GM23248 (cell line): ENCODE data around the gene BAIAP2. TPM values are rescaled to one million over a fixed set of nuclear protein-coding genes. Genes with fewer than 3 reads are reported as not detected.

ENCODE experiments used
- DNase-seq: peaks from one replicate; pipeline ENCODE4 v3.0.0-alpha.2; 2015
- H2AFZ ChIP-seq: fragments of 200-600 bp; sonication (generic); 2 replicates; pipeline ENCODE4 v1.6.1; 2016; ENCODE audit warnings: antibody characterized with exemption
- H3F3A ChIP-seq: fragments of 200-600 bp; sonication (generic); 2 replicates; pipeline ENCODE4 v1.6.1; 2016; ENCODE audit warnings: mild to moderate bottlenecking, antibody characterized with exemption, mixed run types; ENCODE audit not compliant: insufficient read depth
- H3K27ac ChIP-seq: fragments of 200-600 bp; sonication (generic); 2 replicates; pipeline ENCODE4 v1.5.1; 2016; ENCODE audit warnings: mild to moderate bottlenecking
- H3K27me3 ChIP-seq: fragments of 200-600 bp; sonication (generic); replicated peaks from 2 replicates; pipeline ENCODE4 v1.6.1; 2016; ENCODE audit warnings: mild to moderate bottlenecking; ENCODE audit not compliant: insufficient read depth
- H3K36me3 ChIP-seq: fragments of 200-600 bp; sonication (generic); 2 replicates; pipeline ENCODE4 v1.6.1; 2016; ENCODE audit warnings: low read depth, mild to moderate bottlenecking
- H3K4me1 ChIP-seq: fragments of 200-600 bp; sonication (generic); 2 replicates; pipeline ENCODE4 v1.6.1; 2016; ENCODE audit warnings: mild to moderate bottlenecking; ENCODE audit not compliant: insufficient read depth
- H3K4me2 ChIP-seq: fragments of 200-600 bp; sonication (generic); one replicate; pipeline ENCODE4 v1.6.1; 2016; ENCODE audit warnings: mild to moderate bottlenecking; ENCODE audit not compliant: unreplicated experiment
- H3K4me3 ChIP-seq: fragments of 200-600 bp; sonication (generic); 2 replicates; pipeline ENCODE4 v1.5.1; 2016; ENCODE audit warnings: mild to moderate bottlenecking
- H3K79me2 ChIP-seq: fragments of 200-600 bp; sonication (generic); 2 replicates; pipeline ENCODE4 v1.6.1; 2016; ENCODE audit warnings: mild to moderate bottlenecking; ENCODE audit not compliant: insufficient read depth
- H3K9ac ChIP-seq: fragments of 200-600 bp; sonication (generic); 2 replicates; pipeline ENCODE4 v1.6.1; 2016; ENCODE audit warnings: mild to moderate bottlenecking
- H3K9me2 ChIP-seq: fragments of 200-600 bp; sonication (generic); 2 replicates; pipeline ENCODE4 v1.6.1; 2016; ENCODE audit warnings: mixed run types, mild to moderate bottlenecking, moderate library complexity; ENCODE audit not compliant: insufficient read depth
- H3K9me3 ChIP-seq: fragments of 200-600 bp; sonication (generic); one replicate; pipeline ENCODE4 v1.6.1; 2017; ENCODE audit warnings: low read depth
- H4K20me1 ChIP-seq: fragments of 200-600 bp; sonication (generic); 2 replicates; pipeline ENCODE4 v1.6.0; 2016; ENCODE audit not compliant: insufficient read depth
- EZH2 ChIP-seq: fragments of 200-600 bp; sonication (generic); IDR thresholded peaks from 2 replicates; pipeline ENCODE4 v1.6.1; 2018; ENCODE audit warnings: antibody characterized with exemption, mild to moderate bottlenecking; ENCODE audit not compliant: insufficient read depth, poor library complexity, severe bottlenecking
- EZH2phosphoT487 ChIP-seq: fragments of 200-600 bp; sonication (generic); IDR thresholded peaks from 2 replicates; pipeline ENCODE4 v1.6.1; 2018; ENCODE audit warnings: antibody characterized with exemption, moderate library complexity, mild to moderate bottlenecking, low read depth; ENCODE audit not compliant: insufficient read depth
- WGBS, 2 experiments: methylation state at CpG; one replicate each; pipeline ENCODE4 v1.1.6; 2015 to 2017; ENCODE audit warnings: low lambda C conversion rate in 2 of 2, low coverage in 1 of 2; ENCODE audit errors: missing lambda C conversion rate in 2 of 2; 5-methylcytosine and 5-hydroxymethylcytosine counted together
- in situ Hi-C: fragments of 300-500 bp; cut with MboI; formaldehyde crosslinking; loops from 2 replicates; pipeline ENCODE4 v1.15.0; 2020
- polyA plus RNA-seq: library from polyadenylated mRNA; unstranded; fragments of >200 nt; fragmentation: Nextera tagmentation; extraction: Ambion mirVana; gene quantifications from 2 replicates; pipeline ENCODE4 v1.2.1, GENCODE V29; 2016
- total RNA-seq: library from RNA; depleted of rRNA; stranded (reverse); fragments of >200 nt; shearing (Covaris generic); gene quantifications from 2 replicates; pipeline ENCODE4 v1.2.3, GENCODE V29; 2014

BAIAP2 gene
- total and polyA plus RNA-seq, 2 experiments from 2014 or later: 28.2 to 31.7 TPM

- 85 to 86% methylated on average over 23 of the region's 23 CpGs for WGBS, 2 experiments
- DNase-seq: no peak
- H3K4me2 ChIP-seq: no peak overlapping the region
- H3K79me2 ChIP-seq: 0 out of 2 replicates have a peak, but pooled peaks cover 2% of the 10 kb centered on the region
- no peaks in the 10 kb centered on the region for H3K9me2 ChIP-seq
- no peak overlapping the region for H3K27ac ChIP-seq
- no peaks in the 10 kb centered on the region; the same call in 1 of the 2 replicates for H3K4me1 ChIP-seq
- no peak overlapping the region for H2AFZ ChIP-seq
- H3K36me3 ChIP-seq: no peaks in the 10 kb centered on the region; the same call in 1 of the 2 replicates
- no peak overlapping the region for H3K9ac ChIP-seq
- no peaks in the 10 kb centered on the region for H3K27me3 ChIP-seq
- H3K4me3 ChIP-seq: no peak overlapping the region
- no peaks in the 10 kb centered on the region for H3F3A ChIP-seq
- H4K20me1 ChIP-seq: no peaks in the 10 kb centered on the region
- in situ Hi-C loops: no loop called here
- TF ChIP-seq EZH2phosphoT487 (no peak), EZH2 (no peak)
- no peaks in the 10 kb centered on the region for H3K9me3 ChIP-seq
Measured at GRCh38 chr17:81058263-81058871, 23.4 kb downstream of the BAIAP2 start.

DNA sequence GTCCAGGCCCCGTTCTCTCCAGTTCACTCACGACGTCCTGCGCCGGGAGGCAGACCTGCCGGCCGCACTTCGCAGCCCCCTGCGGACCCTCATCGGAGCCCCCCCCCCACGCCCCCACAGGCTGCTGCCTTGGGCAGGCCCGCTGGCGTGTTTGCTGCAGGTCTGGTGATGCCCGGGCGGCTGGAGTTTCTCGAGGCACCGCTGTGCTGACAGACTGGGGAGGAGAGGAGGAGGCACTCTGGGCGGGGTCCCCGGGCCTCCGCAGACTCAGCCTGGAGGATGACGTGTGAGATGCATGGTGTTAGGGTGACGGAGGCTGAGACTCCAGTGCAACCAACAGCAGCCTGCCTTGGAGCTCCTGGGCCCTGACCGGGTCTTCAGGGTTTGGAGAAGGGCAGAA is 24.1 kb downstream of the BAIAP2 start:
- WGBS, 2 experiments: 95 to 97% methylated on average over 17 to 23 of the region's 23 CpGs
- in situ Hi-C loops: no loop called here
- Histone ChIP-seq H3K27me3 (no peaks in the 10 kb centered on the region), H3K27ac (no peak overlapping the region), H2AFZ (no peak overlapping the region), H3K36me3 (no peaks in the 10 kb centered on the region; the same call in 1 of the 2 replicates), H3K4me1 (peaks cover 5% of the 10 kb centered on the region), H3K79me2 (no peaks in the 10 kb centered on the region), H3F3A (peaks cover 2% of the 10 kb centered on the region; the same call in 1 of the 2 replicates), H3K4me2 (no peak overlapping the region), H3K9ac (no peak overlapping the region), H4K20me1 (no peaks in the 10 kb centered on the region), H3K9me2 (no peaks in the 10 kb centered on the region), H3K4me3 (no peak overlapping the region), H3K9me3 (no peaks in the 10 kb centered on the region)
- TF ChIP-seq EZH2phosphoT487 (no peak), EZH2 (no peak)
- no peak for DNase-seq

- WGBS, 2 experiments: 93% methylated on average over 10 of the region's 10 CpGs
- Histone ChIP-seq H3K4me3 (no peak overlapping the region), H2AFZ (no peak overlapping the region), H3K27me3 (no peaks in the 10 kb centered on the region), H3K4me2 (no peak overlapping the region), H3K4me1 (peaks cover 17% of the 10 kb centered on the region), H4K20me1 (no peaks in the 10 kb centered on the region), H3K9me3 (no peaks in the 10 kb centered on the region), H3K27ac (no peak overlapping the region), H3K9me2 (no peaks in the 10 kb centered on the region), H3K9ac (no peak overlapping the region), H3K36me3 (no peaks in the 10 kb centered on the region; the same call in 1 of the 2 replicates), H3F3A (peaks cover 8% of the 10 kb centered on the region; the same call in 1 of the 2 replicates), H3K79me2 (no peaks in the 10 kb centered on the region)
- DNase-seq: no peak
- in situ Hi-C loops: no loop called here
- TF ChIP-seq EZH2 (no peak), EZH2phosphoT487 (no peak)
Measured at GRCh38 chr17:81060416-81060815, 25.5 kb downstream of the BAIAP2 start.

GRCh38 chr17:81061027-81061735 is 26.2 kb downstream of the BAIAP2 start:
- Histone ChIP-seq H3K9ac (no peak overlapping the region), H3K9me2 (no peaks in the 10 kb centered on the region), H3K27ac (no peak overlapping the region), H3K79me2 (no peaks in the 10 kb centered on the region; the same call in 1 of the 2 replicates), H3K4me3 (no peak overlapping the region), H2AFZ (no peak overlapping the region), H3K36me3 (no peaks in the 10 kb centered on the region; the same call in 1 of the 2 replicates), H3K4me2 (no peak overlapping the region), H3K4me1 (peaks cover 17% of the 10 kb centered on the region), H3K9me3 (no peaks in the 10 kb centered on the region), H3F3A (peaks cover 8% of the 10 kb centered on the region; the same call in 1 of the 2 replicates), H4K20me1 (no peaks in the 10 kb centered on the region), H3K27me3 (no peaks in the 10 kb centered on the region)
- 94 to 95% methylated on average over 28 of the region's 28 CpGs for WGBS, 2 experiments
- in situ Hi-C loops: no loop called here
- no peak for DNase-seq
- no peak for TF ChIP-seq EZH2phosphoT487
- no peak for TF ChIP-seq EZH2
